GM19240 (cell line): Measurements from ENCODE around the gene IQCF5.
"Not testable (repeated sequence)": the region's sequence is repeated elsewhere in the genome, so short reads cannot be mapped to it uniquely, and the experiment has no call there.

Experiments used
- DNase-seq: peaks from one replicate; pipeline ENCODE4 v3.0.0; 2011; ENCODE audit warnings: low spot score; ENCODE audit not compliant: insufficient read length

The IQCF5 gene

GRCh38 chr3:51869304-51869703 is 6.1 kb downstream of the IQCF5 start:
- no peak for DNase-seq

- not testable (repeated sequence) for DNase-seq
Measured at GRCh38 chr3:51868896-51869295, 6.5 kb downstream of the IQCF5 start.

- no peak for DNase-seq
Measured at GRCh38 chr3:51862886-51863285, 12.5 kb downstream of the IQCF5 start.

GRCh38 chr3:51860703-51861665 is 14.4 kb downstream of the IQCF5 start, which contains the start of gene IQCF2:
TSS of gene IQCF2 (plus strand) at chr3:51861615. CDS start at chr3:51861667, 52 bp downstream.
- DNase-seq = no peak

GRCh38 chr3:51855411-51855810 is 20.0 kb downstream of the IQCF5 start:
- not testable (repeated sequence) for DNase-seq

GRCh38 chr3:51845129-51845528 is 30.3 kb downstream of the IQCF5 start:
- no peak for DNase-seq

GRCh38 chr3:51836606-51837005 is 38.8 kb downstream of the IQCF5 start:
- no peak for DNase-seq

GRCh38 chr3:51830836-51831385 is 44.5 kb downstream of the IQCF5 start:
- no peak for DNase-seq

- no peak for DNase-seq
Measured at GRCh38 chr3:51830345-51830744, 45.1 kb downstream of the IQCF5 start.

- no peak for DNase-seq
Measured at GRCh38 chr3:51828297-51828696, 47.1 kb downstream of the IQCF5 start.
